WTC11 (cell line): ENCODE data around the gene BCOR.

Experiments
- ATF3 ChIP-seq: sonication (generic); formaldehyde crosslinking; conservative IDR thresholded peaks from 2 replicates; pipeline ENCODE4 v1.8.1; 2022; ENCODE audit warnings: mild to moderate bottlenecking, missing genetic modification reagents
- FOXJ3 ChIP-seq: sonication (generic); formaldehyde crosslinking; IDR thresholded peaks from 2 replicates; pipeline ENCODE4 v1.9.0; 2021; ENCODE audit warnings: missing genetic modification reagents, mild to moderate bottlenecking, borderline replicate concordance
- HMGA2 ChIP-seq: fragments of 250-450 bp; sonication (Bioruptor Pico); IDR thresholded peaks from 2 replicates; pipeline ENCODE4 v1.4.0; 2021; ENCODE audit warnings: mild to moderate bottlenecking, moderate library complexity
- SOX15 ChIP-seq: fragments of 250-450 bp; sonication (Bioruptor Pico); IDR thresholded peaks from 2 replicates; pipeline ENCODE4 v1.9.0; 2021; ENCODE audit warnings: mild to moderate bottlenecking

DNA sequence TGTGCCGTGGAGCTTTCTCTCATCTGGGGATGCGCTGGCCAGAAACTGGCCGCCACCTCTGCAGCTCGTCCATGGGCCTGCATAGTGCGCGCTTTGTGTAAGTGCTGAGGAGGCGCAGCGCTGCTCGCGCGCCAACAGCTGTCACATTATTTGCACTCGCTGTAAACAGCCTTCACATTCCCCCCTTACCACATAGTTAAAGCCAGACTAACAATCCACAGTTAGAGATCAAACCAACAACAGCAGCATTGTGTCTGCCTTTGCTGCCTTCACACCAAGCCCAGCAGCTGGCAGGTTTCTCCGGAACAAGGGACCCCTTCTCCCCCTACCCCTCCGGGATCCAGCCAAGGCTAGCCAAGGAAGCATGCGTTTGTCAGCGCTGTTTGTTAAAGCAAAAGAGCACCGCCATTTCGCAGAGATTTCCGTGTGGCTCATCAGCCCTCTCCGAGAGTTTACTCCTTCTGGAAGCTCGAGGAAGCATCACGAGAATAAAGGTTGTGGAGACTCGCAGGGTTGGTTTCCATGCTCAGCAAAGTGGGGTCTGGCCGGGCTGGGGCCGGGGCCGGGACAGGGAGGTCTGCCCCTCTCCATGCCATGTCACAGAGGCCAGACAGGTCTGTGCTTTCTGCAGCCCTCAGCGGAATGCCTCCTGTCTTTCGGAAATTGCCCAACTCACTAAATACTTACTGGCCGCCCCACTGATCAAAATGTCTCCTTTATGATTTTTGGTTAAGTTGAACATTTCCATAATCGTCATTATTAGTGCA is 11.0 kb downstream of the BCOR start:
- TF ChIP-seq HMGA2 (CRISPR knock-in tag) (no peak), FOXJ3 (no peak), SOX15 (CRISPR knock-in tag) (no peak), ATF3 (no peak)
